Kidney (tissue), 14 donors: ENCODE results near the gene FBLN2. TPM values are rescaled to one million over a fixed set of nuclear protein-coding genes. Genes with fewer than 3 reads are reported as not detected.

Experiments used
- DNase-seq, 5 donors: peaks; one replicate each; pipeline ENCODE4 v3.0.0-alpha.2; 2013 to 2020
- FAIRE-seq: peaks from 2 replicates; lab custom pipeline; 2012; peaks lifted over from hg19 to GRCh38; lab: Jason Lieb, UNC
- H3K27ac ChIP-seq, 2 donors: one replicate each; pipeline ENCODE4 v1.7.0; 2013; ENCODE audit warnings: low read depth in 2 of 2, low read length in 2 of 2, inconsistent platforms in 1 of 2
- H3K27me3 ChIP-seq: one replicate; pipeline ENCODE4 v1.7.1; 2013; ENCODE audit warnings: low read length, inconsistent platforms; ENCODE audit not compliant: control insufficient read depth, insufficient read depth
- H3K36me3 ChIP-seq, 3 donors: one replicate each; pipeline versions ENCODE4 v1.7.0 to v1.7.1; 2013; ENCODE audit warnings: low read length in 3 of 3, control low read depth in 1 of 3, inconsistent platforms in 1 of 3; ENCODE audit not compliant: insufficient read depth in 3 of 3, control insufficient read depth in 2 of 3
- H3K4me1 ChIP-seq, 3 donors: one replicate each; pipeline versions ENCODE4 v1.7.0 to v1.7.1; 2013; ENCODE audit warnings: low read length in 3 of 3, inconsistent platforms in 1 of 3, low read depth in 1 of 3; ENCODE audit not compliant: control insufficient read depth in 2 of 3, insufficient read depth in 2 of 3
- H3K4me3 ChIP-seq, 3 donors: one replicate each; pipeline versions ENCODE4 v1.7.0 to v1.8.1; 2013; ENCODE audit warnings: low read length in 3 of 3, control low read depth in 1 of 3, inconsistent platforms in 1 of 3
- H3K9ac ChIP-seq, 3 donors: one replicate each; pipeline versions ENCODE4 v1.7.0 to v1.7.1; 2013; ENCODE audit warnings: low read length in 3 of 3, control low read depth in 1 of 3, inconsistent platforms in 1 of 3
- H3K9me3 ChIP-seq, 3 donors: one replicate each; pipeline versions ENCODE4 v1.7.0 to v1.7.1; 2013; ENCODE audit warnings: low read length in 3 of 3, control low read depth in 1 of 3, inconsistent platforms in 1 of 3; ENCODE audit not compliant: control insufficient read depth in 2 of 3, insufficient read depth in 1 of 3
- CTCF ChIP-seq: IDR thresholded peaks from 3 replicates; pipeline ENCODE4 v1.5.1; 2012; ENCODE audit warnings: mild to moderate bottlenecking, moderate library complexity, borderline replicate concordance; ENCODE audit not compliant: insufficient read depth; ENCODE audit errors: extremely low read depth
- intact Hi-C: fragments of 100-400 bp; cut with DNase I; formaldehyde crosslinking; loops from one replicate; pipeline ENCODE4 v1.11.1; 2022
- polyA plus RNA-seq: library from polyadenylated mRNA; stranded (reverse); fragments of 350-450 nt; fragmentation: Illumina TruSeq; extraction: RNeasy Lipid Tissue Mini Kit (QIAGEN cat#74804); gene quantifications from one replicate; pipeline ENCODE4 v1.2.3, GENCODE V29; 2014; ENCODE audit warnings: low read depth, low replicate concordance; ENCODE audit not compliant: insufficient read depth
- total RNA-seq: library from RNA; stranded (reverse); fragmentation: NEBNext Ultra II Directional; extraction: Animal tissue kit (Norgen Biotek cat#: 25700); gene quantifications from one replicate; pipeline ENCODE4 v1.2.1, GENCODE V29; 2021
- donor health status: control.
- donor health status: control.
- donor health status: control.
- donor health status: control.
- donor health status: control.
- donor health status: DM: yes; HTN: yes; CAD: no.
- donor health status: Normal renal cell carcinoma (clear cell type).

FBLN2 gene
- total and polyA plus RNA-seq, 2 donors from 2014 or later: 3.2 to 43.4 TPM

- no peak for FAIRE-seq
- TF ChIP-seq CTCF: no peak
- no peak overlapping the region for H3K27ac ChIP-seq
- intact Hi-C loops: no loop called here
- H3K9me3 ChIP-seq: no peaks in the 10 kb centered on the region
- H3K9ac ChIP-seq: no peak overlapping the region
- no peak overlapping the region for H3K4me3 ChIP-seq
- H3K4me1 ChIP-seq: no peaks in the 10 kb centered on the region
- no peak for DNase-seq
- H3K36me3 ChIP-seq: no peaks in the 10 kb centered on the region
- no peaks in the 10 kb centered on the region for H3K27me3 ChIP-seq
Observed at GRCh38 chr3:13536432-13536831, 12.5 kb upstream of the FBLN2 start.

GRCh38 chr3:13536832-13537231 is 12.1 kb upstream of the FBLN2 start:
- Histone ChIP-seq H3K27ac (no peak overlapping the region), H3K4me3 (no peak overlapping the region), H3K4me1 (no peaks in the 10 kb centered on the region), H3K9me3 (peaks cover 0 to under 1% (median 0%) of the 10 kb centered on the region in 3 donors), H3K36me3 (no peaks in the 10 kb centered on the region), H3K9ac (no peak overlapping the region), H3K27me3 (no peaks in the 10 kb centered on the region)
- DNase-seq (peak in 2 of 5 donors; percentile 44 to 59), FAIRE-seq (no peak)
- no peak for TF ChIP-seq CTCF
- intact Hi-C loops: no loop called here

- H3K9me3 ChIP-seq: peaks cover 0 to 2% (median 0%) of the 10 kb centered on the region in 3 donors
Observed at GRCh38 chr3:13537244-13537908, 11.5 kb upstream of the FBLN2 start.

More at GRCh38 chr3:13537244-13537908, 11.5 kb upstream of the FBLN2 start:
- no peaks in the 10 kb centered on the region for H3K4me1 ChIP-seq
- DNase-seq: no peak
- H3K27ac ChIP-seq: no peak overlapping the region
- no peak for FAIRE-seq
- H3K4me3 ChIP-seq: no peak overlapping the region
- no peak for TF ChIP-seq CTCF
- H3K9ac ChIP-seq: no peak overlapping the region
- no peaks in the 10 kb centered on the region for H3K27me3 ChIP-seq
- no peaks in the 10 kb centered on the region for H3K36me3 ChIP-seq
- intact Hi-C loops: no loop called here
